GM18907 (cell line): ENCODE results near the gene TSHZ3.

Experiments used
- ATAC-seq: cut with Tn5 transposase; IDR thresholded peaks from one replicate; pipeline ENCODE4 v1.9.1; 2021; ENCODE audit warnings: mild to moderate bottlenecking, moderate library complexity; ENCODE audit not compliant: unreplicated experiment

The TSHZ3 gene

GRCh38 chr19:31314849-31315629 is 34.2 kb downstream of the TSHZ3 start:
- no peak for ATAC-seq

DNA sequence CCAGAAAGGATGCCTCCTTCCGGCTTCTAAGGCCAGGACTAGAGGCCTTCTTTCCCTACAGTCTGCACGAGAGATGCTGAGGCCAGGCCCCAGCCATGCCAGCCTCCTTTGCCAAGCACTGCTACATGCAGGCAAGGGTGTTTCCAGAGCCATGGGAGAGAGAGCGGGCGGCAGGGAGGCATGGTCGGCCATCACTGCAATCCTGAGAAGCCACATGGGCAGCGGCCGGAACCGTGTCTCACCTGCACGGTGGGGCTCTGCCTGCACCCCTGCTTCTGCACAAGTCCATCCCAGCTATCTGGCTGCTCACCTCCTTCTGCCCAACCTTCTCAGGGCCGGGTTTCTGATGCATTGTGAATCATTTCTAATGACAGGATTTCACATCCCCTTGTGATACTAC is 35.1 kb downstream of the TSHZ3 start:
- ATAC-seq = no peak

DNA sequence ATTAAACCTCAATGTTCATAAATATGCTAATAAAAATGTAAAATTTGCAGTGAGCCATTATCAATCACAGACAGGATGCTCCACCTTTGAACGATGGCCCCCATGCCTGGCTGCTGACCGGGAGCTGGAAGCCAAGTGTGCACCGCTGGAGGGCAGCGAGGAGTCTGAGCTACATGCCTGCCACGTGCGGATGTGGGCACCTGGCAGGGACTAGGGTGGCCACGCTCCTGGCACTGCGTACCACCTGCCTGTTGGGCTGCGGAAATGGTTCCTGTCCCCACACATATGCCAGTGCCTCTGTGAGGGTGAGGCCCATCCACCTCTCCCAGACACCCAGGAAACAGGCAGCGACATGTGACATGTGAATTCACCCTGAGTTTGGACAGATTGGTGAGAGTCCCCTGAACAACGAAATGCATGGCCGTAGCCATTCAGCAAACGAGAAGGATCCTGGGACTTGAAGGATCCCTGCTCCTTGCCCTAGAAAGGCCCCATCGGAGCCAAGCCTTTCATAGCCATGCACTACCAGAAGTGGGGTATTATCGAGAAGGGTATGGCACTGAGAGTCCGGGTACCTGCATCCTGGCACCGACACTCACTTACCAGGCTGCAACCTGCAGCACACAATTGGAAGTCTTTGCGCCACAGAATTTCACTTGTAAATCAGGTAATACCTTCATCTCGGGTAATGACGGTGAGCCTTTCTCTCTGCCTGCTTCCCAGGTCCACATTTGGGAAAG is 35.8 kb downstream of the TSHZ3 start:
- no peak for ATAC-seq

DNA sequence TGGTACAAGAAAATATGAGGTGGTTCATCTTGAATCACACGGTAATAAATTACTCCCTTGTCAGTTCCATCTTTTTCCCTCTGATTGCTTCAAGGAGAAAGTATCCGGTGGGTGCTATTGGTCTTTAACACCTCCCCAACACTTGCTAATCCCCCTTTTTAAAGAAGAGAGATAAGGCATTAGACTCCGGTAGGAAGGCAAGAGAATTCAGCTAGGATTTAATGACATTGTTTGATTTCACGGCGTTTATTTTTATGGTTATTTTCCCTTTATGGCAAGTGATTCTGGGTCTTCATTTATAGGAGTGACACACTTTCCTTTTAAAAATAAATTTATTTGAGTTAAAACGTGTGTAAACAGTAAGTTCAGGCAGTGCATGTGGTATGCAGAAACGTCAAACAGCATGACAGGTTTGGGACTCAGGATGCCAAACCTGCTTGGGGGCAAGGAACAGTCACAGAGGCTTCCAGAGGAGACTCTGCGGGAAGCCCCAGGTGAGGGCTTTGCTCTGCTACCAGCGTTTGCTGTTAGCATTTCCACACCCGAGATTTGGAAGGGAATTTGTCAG is 36.5 kb downstream of the TSHZ3 start:
- no peak for ATAC-seq

DNA sequence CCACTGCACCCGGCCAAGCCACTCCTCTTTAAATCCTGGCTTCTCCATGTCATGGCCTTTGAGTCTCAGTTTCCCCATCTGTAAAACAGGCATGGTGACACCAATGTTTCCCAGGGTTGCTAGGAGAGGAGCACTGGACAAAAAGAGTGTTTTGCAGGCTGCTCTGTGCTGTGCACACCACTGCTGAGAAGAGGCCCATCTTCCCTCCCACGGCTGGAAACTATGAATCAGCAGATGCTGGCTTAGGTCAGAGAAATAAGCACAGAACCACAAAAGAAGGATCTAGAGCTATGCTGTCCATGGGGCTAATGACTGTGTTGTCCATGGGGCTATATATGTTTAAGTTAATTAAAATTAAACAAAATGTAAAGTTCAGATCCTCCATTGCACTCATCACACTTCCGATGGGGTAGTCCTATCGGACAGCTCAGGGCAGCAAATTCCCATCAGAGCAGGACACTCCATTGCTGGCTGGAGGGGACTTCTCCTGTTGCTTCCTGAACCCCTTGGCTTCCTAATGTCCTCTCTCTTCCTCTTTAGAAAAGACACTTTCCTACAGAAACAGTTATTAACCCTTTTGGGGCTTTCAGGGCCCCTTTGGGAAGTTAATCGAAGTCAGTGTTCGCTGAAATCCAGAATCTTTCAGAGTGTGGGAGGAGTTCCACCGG is 37.1 kb downstream of the TSHZ3 start:
- no peak for ATAC-seq

GRCh38 chr19:31310432-31311133 is 38.7 kb downstream of the TSHZ3 start:
- ATAC-seq = no peak

GRCh38 chr19:31308781-31309180 is 40.5 kb downstream of the TSHZ3 start:
- ATAC-seq = no peak

DNA sequence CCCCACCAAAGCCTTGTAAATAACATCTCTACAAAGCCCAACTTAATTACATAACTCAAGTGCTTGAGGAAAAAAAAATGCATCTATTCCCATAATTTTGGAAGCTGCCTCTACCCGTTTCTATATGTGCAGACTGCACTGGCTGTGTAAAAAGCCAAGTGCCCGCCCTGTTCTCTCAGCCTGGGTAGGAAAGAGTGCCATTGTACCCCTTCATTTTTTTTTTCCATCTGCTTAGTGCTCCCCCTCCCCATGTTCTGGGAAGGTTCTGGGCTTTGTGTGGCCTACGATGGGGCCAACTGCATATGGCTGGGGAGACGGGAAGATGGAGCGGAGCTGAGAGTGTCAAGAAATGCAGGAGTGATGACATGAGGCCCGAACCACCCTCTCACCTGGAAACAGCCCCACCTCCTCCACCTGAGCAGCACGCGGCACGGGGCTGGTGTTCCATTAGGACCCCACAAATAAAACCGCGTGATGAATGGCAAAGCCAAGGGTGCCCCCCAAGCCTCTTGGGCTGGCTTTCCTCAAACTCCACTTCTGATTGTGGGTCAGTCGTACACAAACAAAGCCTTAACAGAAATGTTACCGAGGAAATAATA is 42.1 kb downstream of the TSHZ3 start:
- ATAC-seq = no peak

DNA sequence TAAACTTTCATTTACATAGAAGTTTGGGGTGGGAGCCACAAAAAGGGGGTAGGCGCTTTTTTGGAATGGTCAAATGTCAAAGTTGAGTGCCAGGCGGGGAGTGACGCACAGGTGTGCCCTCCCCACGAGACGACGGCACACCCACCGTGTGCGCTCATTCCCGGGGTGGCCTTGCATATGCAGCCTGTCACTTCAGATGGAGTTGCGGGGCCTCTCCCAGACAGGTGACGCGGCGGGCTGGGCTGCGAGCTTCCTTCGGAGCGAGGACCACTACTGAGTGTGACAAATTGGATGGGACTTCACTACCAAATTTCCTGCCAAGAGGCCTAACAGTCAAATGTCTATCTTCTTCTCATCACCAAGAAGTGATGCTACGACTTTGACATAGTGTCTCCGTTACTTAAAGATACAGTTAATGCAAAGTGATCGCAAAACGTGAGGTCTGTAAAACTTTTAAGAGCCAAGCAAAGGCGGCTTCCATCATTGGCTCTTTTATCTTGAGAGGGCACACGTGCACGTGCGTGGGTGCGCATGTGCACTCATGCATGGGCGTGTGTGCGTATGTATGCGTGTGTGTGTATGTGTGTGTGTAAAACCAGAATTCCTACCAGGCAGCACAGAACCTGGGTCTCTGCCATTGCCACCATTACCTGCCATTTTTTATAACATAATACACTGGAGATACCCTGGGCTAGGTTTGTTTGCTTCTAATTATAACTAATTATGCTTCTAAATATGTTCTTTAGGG is 43.1 kb downstream of the TSHZ3 start:
- no peak for ATAC-seq

GRCh38 chr19:31304831-31305312 is 44.4 kb downstream of the TSHZ3 start:
- ATAC-seq = no peak

DNA sequence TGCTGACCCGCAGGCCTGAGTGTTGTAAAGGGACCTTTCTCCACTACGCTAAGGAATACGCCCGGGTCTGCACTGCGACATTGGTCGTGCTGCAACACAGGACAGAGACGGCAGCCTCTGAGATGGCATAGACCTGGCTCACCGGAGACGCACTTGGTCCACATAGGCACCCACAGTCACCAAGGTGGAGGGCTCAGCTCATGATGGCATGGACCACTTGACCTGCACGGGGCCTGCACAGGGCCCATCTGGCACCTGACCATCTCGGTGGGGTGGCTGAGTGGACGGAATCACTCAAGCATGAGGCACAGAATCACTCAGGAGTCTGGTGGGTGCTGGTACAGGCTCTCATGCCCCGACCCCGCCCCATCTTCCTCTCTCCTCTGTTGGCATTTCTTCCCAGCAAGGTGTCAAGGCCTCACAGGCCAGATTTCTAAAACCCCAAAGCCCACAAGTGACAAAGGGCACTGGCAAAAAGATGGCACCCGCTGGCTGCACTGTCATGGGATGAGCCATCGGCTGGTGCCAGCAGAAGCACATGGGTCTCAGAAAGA is 45.9 kb downstream of the TSHZ3 start:
- ATAC-seq = no peak

DNA sequence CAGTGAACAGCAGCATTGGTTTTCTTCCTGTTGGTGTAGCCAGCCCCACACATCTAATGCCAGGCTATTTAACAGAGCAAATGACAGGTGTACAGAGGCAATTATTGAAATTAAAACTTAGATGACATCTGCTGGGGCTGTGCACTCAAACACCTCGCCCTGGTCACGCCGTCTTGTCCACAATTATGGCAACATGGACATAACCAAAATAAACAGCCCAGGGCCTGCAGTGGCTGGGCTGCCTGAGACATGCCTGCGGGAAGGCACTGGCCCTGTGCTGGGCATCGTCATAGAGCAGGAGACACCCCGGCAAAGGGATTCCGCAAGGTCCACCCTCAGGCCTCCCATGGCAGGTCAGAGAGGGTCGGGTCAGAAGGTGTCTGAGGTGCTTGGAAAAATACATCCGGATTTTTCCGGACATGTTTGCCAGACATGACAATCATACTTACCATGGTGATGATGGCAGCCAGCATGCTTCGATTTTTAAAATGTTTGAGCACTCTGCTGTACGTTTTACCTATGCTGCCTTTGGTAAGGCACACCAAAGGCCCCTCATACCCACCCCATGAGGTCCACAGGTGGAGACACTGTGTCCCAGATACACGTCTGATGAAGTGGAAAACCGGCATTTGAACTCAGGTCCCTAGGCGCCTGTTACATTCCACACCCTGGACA is 47.8 kb downstream of the TSHZ3 start:
- no peak for ATAC-seq

DNA sequence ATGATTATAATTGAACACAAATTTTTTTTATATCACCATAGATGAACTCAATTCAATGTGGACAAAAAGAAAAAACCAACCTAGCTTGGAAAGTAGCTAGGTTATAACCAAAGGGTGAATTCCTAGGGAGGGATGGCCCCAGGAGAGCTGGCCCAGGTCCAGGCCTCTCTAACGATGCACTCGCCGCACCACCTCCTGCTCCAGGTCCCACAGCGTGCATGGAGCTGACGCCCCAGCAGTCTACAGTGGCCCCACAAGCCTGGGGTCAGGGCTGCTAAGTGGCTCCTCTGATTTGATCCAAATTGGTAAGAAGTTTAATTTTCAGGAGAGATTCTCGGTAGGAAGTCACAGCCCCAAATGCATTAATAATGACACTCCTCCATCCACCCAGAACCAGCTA is 48.8 kb downstream of the TSHZ3 start:
- no peak for ATAC-seq

- ATAC-seq = no peak
Measured at GRCh38 chr19:31299665-31300064, 49.6 kb downstream of the TSHZ3 start.

- no peak for ATAC-seq
Measured at GRCh38 chr19:31297991-31298390, 51.2 kb downstream of the TSHZ3 start.

DNA sequence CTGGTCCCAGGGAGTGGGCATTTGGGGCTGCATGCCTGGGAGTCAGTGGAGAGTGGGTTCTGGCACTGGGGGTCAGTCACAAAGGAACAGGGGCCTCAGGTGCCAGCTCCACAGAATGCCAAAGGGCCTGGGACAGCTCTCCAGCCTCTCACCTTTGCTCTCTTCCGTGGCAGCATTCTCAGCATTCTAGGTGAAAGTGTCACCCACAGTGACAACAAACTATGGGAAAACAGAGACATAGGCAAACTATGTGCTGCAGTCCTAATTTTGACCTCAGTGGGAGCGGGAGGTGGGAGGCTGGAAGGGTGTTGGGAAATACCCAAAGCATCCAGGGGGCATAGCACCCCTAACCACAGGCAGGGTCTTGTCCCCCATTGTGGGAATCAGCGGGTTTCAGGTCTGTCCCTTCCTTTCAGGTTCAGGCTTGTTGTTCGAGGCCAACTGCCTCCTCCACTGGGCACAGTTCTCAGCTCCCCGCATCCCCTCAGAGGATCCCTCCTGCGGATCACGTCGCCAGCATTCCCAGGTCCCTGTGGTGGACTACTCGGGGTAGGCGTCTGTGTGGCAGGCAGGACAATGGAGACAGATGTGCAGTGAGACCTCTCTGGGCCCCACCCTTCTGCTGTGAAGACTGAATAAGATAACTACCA is 52.4 kb downstream of the TSHZ3 start:
- no peak for ATAC-seq

DNA sequence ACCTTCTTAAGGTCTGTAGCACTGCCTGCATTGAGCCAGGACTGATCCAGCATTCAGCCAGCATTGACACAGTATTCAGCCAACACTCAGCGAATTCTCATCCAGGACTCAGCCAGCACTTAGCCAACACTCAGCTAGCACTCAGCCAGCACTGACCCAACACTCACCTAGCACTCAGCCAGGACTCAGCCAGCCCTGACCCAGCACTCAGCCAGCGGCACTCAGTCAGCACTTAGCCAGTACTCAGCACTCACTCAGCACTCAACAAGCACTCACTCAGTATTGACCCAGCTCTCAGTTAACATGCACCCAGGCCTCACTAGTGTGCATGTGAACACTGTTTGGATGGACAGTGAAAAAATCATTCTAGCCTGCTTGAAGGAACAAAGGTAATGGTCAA is 55.0 kb downstream of the TSHZ3 start:
- ATAC-seq = no peak

- ATAC-seq = no peak
Measured at GRCh38 chr19:31292639-31293185, 56.5 kb downstream of the TSHZ3 start.
